Bronchial epithelial cell (primary cell): ENCODE measurements around the gene VPS37B. TPM values are rescaled to one million over a fixed set of nuclear protein-coding genes. Genes with fewer than 3 reads are reported as not detected.

Experiments
- DNase-seq: peaks from one replicate; pipeline ENCODE4 v3.0.0-alpha.2; 2010; ENCODE audit warnings: low read depth
- FAIRE-seq: peaks from 2 replicates; lab custom pipeline; 2011; peaks lifted over from hg19 to GRCh38; lab: Jason Lieb, UNC
- H3K27me3 ChIP-seq: 2 replicates; pipeline ENCODE4 v1.5.1; 2011; ENCODE audit warnings: low read length; ENCODE audit not compliant: control insufficient read depth, insufficient read depth
- H3K36me3 ChIP-seq: 2 replicates; pipeline ENCODE4 v1.5.1; 2011; ENCODE audit warnings: low read length; ENCODE audit not compliant: control insufficient read depth, insufficient read depth
- H3K4me3 ChIP-seq: 2 replicates; pipeline ENCODE4 v1.5.1; 2011; ENCODE audit warnings: mild to moderate bottlenecking, low read depth, low read length, control low read depth
- CTCF ChIP-seq: IDR thresholded peaks from 2 replicates; pipeline ENCODE4 v1.5.1; 2011; ENCODE audit warnings: mild to moderate bottlenecking, moderate library complexity, low read length, control low read depth, inconsistent platforms; ENCODE audit not compliant: insufficient read depth, severe bottlenecking
- total RNA-seq: library from RNA; depleted of rRNA; stranded (reverse); fragments of >200 nt; gene quantifications from 2 replicates; pipeline ENCODE4 v1.2.1, GENCODE V29; 2014

VPS37B gene
- total RNA-seq, 1 donor from 2014 or later, result 25.0 TPM

- TF ChIP-seq CTCF, result no peak
- no peak overlapping the region for H3K4me3 ChIP-seq
- no peak for DNase-seq
- FAIRE-seq, result peak; percentile 94
- H3K27me3 ChIP-seq, result no peaks in the 10 kb centered on the region
- peaks cover 14% of the 10 kb centered on the region for H3K36me3 ChIP-seq
Observed at GRCh38 chr12:122852336-122853275, 43.3 kb downstream of the VPS37B start.

DNA sequence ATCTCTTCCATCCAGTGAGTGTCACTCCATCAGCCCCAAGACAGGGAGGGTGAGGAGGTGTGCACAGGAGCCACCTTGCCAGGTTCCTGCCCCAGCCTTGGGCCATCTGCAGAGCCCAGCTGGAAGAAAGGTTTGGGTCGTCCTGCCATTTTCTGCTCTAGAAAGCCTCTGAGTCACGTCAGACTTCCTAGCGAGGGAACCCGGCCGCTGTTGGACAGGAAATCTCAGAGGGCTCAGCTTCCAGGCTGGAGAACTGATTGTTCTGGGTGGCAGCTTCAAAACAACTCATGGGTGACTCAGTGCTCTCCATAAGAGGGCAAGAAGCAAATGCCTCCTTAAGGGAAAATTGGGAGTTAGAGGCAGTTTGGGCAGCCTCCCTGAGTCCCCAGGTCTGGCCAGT is 44.1 kb downstream of the VPS37B start:
- no peak for TF ChIP-seq CTCF
- H3K36me3 ChIP-seq, result peaks cover 14% of the 10 kb centered on the region
- DNase-seq, result peak; percentile 94
- FAIRE-seq, result peak; percentile 79
- H3K4me3 ChIP-seq, result no peak overlapping the region
- no peaks in the 10 kb centered on the region for H3K27me3 ChIP-seq

DNA sequence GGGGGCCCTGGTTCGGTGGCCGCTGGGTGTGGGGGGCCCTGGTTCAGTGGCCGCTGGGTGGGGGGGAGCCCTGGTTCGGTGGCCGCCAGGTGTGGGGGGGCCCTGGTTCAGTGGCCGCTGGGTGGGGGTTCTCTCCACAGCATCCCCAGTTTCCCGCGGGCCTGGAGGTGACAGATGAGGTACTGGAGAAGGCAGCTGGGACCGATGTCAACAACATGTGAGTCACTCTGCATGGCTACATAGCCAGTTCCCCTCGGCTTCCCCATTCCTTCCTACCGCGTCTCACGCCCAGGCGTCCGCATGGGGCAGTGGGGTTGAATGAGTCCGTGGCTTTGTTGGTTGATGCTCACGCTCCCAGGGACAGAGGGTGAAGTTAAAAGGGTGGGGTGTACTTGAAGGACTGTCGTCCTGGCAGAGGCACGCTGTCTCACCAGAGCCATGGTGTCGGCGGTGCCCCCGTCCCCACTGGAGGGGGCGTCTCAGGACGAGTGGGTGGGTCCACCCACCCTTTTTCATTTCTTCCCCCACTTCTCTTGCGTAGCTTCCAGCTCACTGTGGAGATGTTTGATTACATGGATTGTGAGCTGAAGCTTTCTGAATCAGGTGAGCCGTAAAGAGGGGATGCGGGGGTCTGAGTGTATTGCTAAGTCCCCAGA is 45.1 kb downstream of the VPS37B start:
- DNase-seq (no peak), FAIRE-seq (no peak)
- H3K27me3 ChIP-seq, result no peaks in the 10 kb centered on the region
- TF ChIP-seq CTCF, result no peak
- H3K4me3 ChIP-seq, result no peak overlapping the region
- peaks cover 9% of the 10 kb centered on the region for H3K36me3 ChIP-seq

GRCh38 chr12:122850048-122850445 is 45.9 kb downstream of the VPS37B start:
- no peak for FAIRE-seq
- no peak for TF ChIP-seq CTCF
- no peak for DNase-seq
- peaks cover 8% of the 10 kb centered on the region for H3K36me3 ChIP-seq
- no peaks in the 10 kb centered on the region for H3K27me3 ChIP-seq
- H3K4me3 ChIP-seq, result no peak overlapping the region

DNA sequence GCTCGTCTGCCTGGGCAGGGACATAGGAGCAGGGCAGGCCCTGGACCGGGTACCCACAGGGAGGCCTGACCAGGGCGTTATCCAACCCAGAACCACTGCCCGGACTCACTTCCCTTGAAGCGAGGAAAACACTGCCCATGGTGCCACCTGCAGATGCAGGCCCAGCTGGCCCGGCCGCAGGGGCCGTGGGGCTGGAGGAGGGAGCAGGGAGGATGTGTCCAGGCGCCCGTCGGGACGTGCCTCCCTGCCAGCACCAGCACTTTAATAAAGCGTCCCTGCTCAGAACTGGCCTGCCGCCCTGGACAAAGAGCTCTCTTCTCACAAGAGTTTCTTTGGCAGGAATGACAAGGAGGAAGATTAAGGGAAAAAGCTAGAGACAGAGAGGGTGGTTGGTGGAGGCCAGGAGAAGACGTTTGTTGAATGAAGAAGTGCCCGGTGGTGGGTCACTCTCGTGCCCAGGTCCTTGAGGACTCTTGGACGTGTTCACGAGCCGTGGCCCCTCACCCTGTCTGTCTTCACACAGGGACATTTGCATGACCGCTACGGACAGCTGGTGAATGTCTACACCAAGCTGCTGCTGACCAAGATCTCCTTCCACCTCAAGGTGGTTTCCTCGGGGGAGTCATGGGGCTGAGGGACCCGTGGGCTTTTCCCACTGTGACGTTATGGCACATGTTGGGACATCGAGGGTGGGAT is 46.4 kb downstream of the VPS37B start:
- no peak for FAIRE-seq

More for the DNA sequence above, 46.4 kb downstream of the VPS37B start:
- Histone ChIP-seq H3K4me3 (no peak overlapping the region), H3K27me3 (no peaks in the 10 kb centered on the region), H3K36me3 (peaks cover 6% of the 10 kb centered on the region)
- no peak for DNase-seq
- TF ChIP-seq CTCF, result no peak
